GM21515 (cell line): ENCODE results near the gene ANO9.
"Not testable (repeated sequence)": the region's sequence is repeated elsewhere in the genome, so short reads cannot be mapped to it uniquely, and the experiment has no call there.

ENCODE experiments used
- ATAC-seq: cut with Tn5 transposase; IDR thresholded peaks from one replicate; pipeline ENCODE4 v1.9.1; 2021; ENCODE audit not compliant: unreplicated experiment

Gene ANO9

GRCh38 chr11:389369-389768, 52.4 kb downstream of the ANO9 start:
- ATAC-seq = not testable (repeated sequence)

- no peak for ATAC-seq
Measured at GRCh38 chr11:387193-387793, 54.5 kb downstream of the ANO9 start.

- ATAC-seq = no peak
Measured at GRCh38 chr11:386483-386882, 55.3 kb downstream of the ANO9 start.

GRCh38 chr11:385594-386351, 56.0 kb downstream of the ANO9 start:
- no peak for ATAC-seq

GRCh38 chr11:384511-384910, 57.3 kb downstream of the ANO9 start:
- ATAC-seq = no peak

- no peak for ATAC-seq
Measured at GRCh38 chr11:383431-383830, 58.4 kb downstream of the ANO9 start.

GRCh38 chr11:382081-382629, 59.7 kb downstream of the ANO9 start:
- ATAC-seq = no peak

GRCh38 chr11:381501-382072, 60.2 kb downstream of the ANO9 start:
- no peak for ATAC-seq

- ATAC-seq = no peak
Measured at GRCh38 chr11:380996-381395, 60.8 kb downstream of the ANO9 start.

- ATAC-seq = no peak
Measured at GRCh38 chr11:380491-380890, 61.3 kb downstream of the ANO9 start.

GRCh38 chr11:380095-380480, 61.7 kb downstream of the ANO9 start:
- no peak for ATAC-seq

GRCh38 chr11:379205-380094, 62.4 kb downstream of the ANO9 start:
- ATAC-seq = no peak

GRCh38 chr11:377883-378500, 63.8 kb downstream of the ANO9 start:
- no peak for ATAC-seq

- ATAC-seq = no peak
Measured at GRCh38 chr11:377174-377865, 64.5 kb downstream of the ANO9 start.

- ATAC-seq = no peak
Measured at GRCh38 chr11:376531-377173, 65.2 kb downstream of the ANO9 start.

- ATAC-seq = no peak
Measured at GRCh38 chr11:375065-376025, 66.5 kb downstream of the ANO9 start.

- ATAC-seq = no peak
Measured at GRCh38 chr11:373716-374551, 67.9 kb downstream of the ANO9 start.
